HEK293 (cell line): ENCODE results near the gene WWOX.
A peak's percentile ranks its signal among the peaks of the same experiment; 100 is the strongest.

Experiments used
- ATF2 ChIP-seq: fragments of 450-650 bp; formaldehyde crosslinking; IDR thresholded peaks from 2 replicates; pipeline ENCODE4 v1.5.1; 2016; ENCODE audit warnings: missing biosample characterization, missing genetic modification characterization, low read depth
- HIC1 ChIP-seq: fragments of 450-650 bp; formaldehyde crosslinking; IDR thresholded peaks from 2 replicates; pipeline ENCODE4 v1.5.1; 2016; ENCODE audit warnings: missing biosample characterization, missing genetic modification characterization
- KLF16 ChIP-seq: fragments of 450-650 bp; formaldehyde crosslinking; IDR thresholded peaks from 2 replicates; pipeline ENCODE4 v1.5.1; 2017; ENCODE audit warnings: missing biosample characterization, missing genetic modification characterization
- KLF8 ChIP-seq: fragments of 450-650 bp; formaldehyde crosslinking; IDR thresholded peaks from 2 replicates; pipeline ENCODE4 v1.5.1; 2016; ENCODE audit warnings: missing biosample characterization, missing genetic modification characterization
- OVOL3 ChIP-seq: fragments of 450-650 bp; formaldehyde crosslinking; IDR thresholded peaks from 2 replicates; pipeline ENCODE4 v1.5.1; 2016; ENCODE audit warnings: missing biosample characterization, missing genetic modification characterization
- SP3 ChIP-seq: fragments of 450-650 bp; formaldehyde crosslinking; IDR thresholded peaks from 2 replicates; pipeline ENCODE4 v1.5.1; 2016; ENCODE audit warnings: missing biosample characterization, missing genetic modification characterization
- ZBTB17 ChIP-seq: fragments of 450-650 bp; formaldehyde crosslinking; IDR thresholded peaks from 2 replicates; pipeline ENCODE4 v1.5.1; 2016; ENCODE audit warnings: missing biosample characterization, missing genetic modification characterization
- ZBTB8A ChIP-seq: fragments of 450-650 bp; formaldehyde crosslinking; IDR thresholded peaks from 2 replicates; pipeline ENCODE4 v1.5.1; 2016; ENCODE audit warnings: missing biosample characterization, missing genetic modification characterization
- ZEB2 ChIP-seq: fragments of 450-650 bp; formaldehyde crosslinking; IDR thresholded peaks from 2 replicates; pipeline ENCODE4 v1.5.1; 2016; ENCODE audit warnings: missing biosample characterization, missing genetic modification characterization
- ZFP69B ChIP-seq: fragments of 450-650 bp; formaldehyde crosslinking; IDR thresholded peaks from 2 replicates; pipeline ENCODE4 v1.5.1; 2016; ENCODE audit warnings: missing biosample characterization, missing genetic modification characterization
- ZNF202 ChIP-seq: fragments of 450-650 bp; formaldehyde crosslinking; IDR thresholded peaks from 2 replicates; pipeline ENCODE4 v1.5.1; 2016; ENCODE audit warnings: missing biosample characterization, missing genetic modification characterization, borderline replicate concordance
- ZNF221 ChIP-seq: fragments of 450-650 bp; formaldehyde crosslinking; IDR thresholded peaks from 2 replicates; pipeline ENCODE4 v1.5.1; 2017; ENCODE audit warnings: missing biosample characterization, missing genetic modification characterization, borderline replicate concordance
- ZNF292 ChIP-seq: fragments of 450-650 bp; formaldehyde crosslinking; IDR thresholded peaks from 2 replicates; pipeline ENCODE4 v1.5.1; 2016; ENCODE audit warnings: low read depth, missing biosample characterization, missing genetic modification characterization, borderline replicate concordance
- ZNF335 ChIP-seq: fragments of 450-650 bp; formaldehyde crosslinking; conservative IDR thresholded peaks from 2 replicates; pipeline ENCODE4 v1.5.1; 2016; ENCODE audit warnings: missing biosample characterization, missing genetic modification characterization
- ZNF350 ChIP-seq: fragments of 450-650 bp; formaldehyde crosslinking; IDR thresholded peaks from 2 replicates; pipeline ENCODE4 v1.5.0; 2017; ENCODE audit warnings: missing biosample characterization, mild to moderate bottlenecking, missing genetic modification characterization
- ZNF416 ChIP-seq: fragments of 450-650 bp; formaldehyde crosslinking; IDR thresholded peaks from 2 replicates; pipeline ENCODE4 v1.5.1; 2016; ENCODE audit warnings: missing biosample characterization, missing genetic modification characterization
- ZNF423 ChIP-seq: fragments of 450-650 bp; formaldehyde crosslinking; IDR thresholded peaks from 2 replicates; pipeline ENCODE4 v1.5.1; 2016; ENCODE audit warnings: missing biosample characterization, missing genetic modification characterization
- ZNF518A ChIP-seq: fragments of 450-650 bp; formaldehyde crosslinking; conservative IDR thresholded peaks from 2 replicates; pipeline ENCODE4 v1.5.1; 2016; ENCODE audit warnings: low read depth, missing biosample characterization, missing genetic modification characterization
- ZNF549 ChIP-seq: fragments of 450-650 bp; IDR thresholded peaks from 2 replicates; pipeline ENCODE4 v1.5.1; 2018; ENCODE audit warnings: missing biosample characterization, missing genetic modification characterization, mild to moderate bottlenecking, inconsistent platforms, moderate library complexity
- ZNF626 ChIP-seq: fragments of 450-650 bp; sonication (Bioruptor Pico); formaldehyde crosslinking; IDR thresholded peaks from 2 replicates; pipeline ENCODE4 v1.5.1; 2018; ENCODE audit warnings: missing biosample characterization, missing genetic modification characterization, inconsistent platforms
- ZNF629 ChIP-seq: fragments of 450-650 bp; formaldehyde crosslinking; IDR thresholded peaks from 2 replicates; pipeline ENCODE4 v1.5.1; 2017; ENCODE audit warnings: missing biosample characterization, missing genetic modification characterization
- ZNF692 ChIP-seq: fragments of 450-650 bp; formaldehyde crosslinking; IDR thresholded peaks from 2 replicates; pipeline ENCODE4 v1.5.1; 2016; ENCODE audit warnings: missing biosample characterization, missing genetic modification characterization
- ZNF701 ChIP-seq: fragments of 450-650 bp; formaldehyde crosslinking; IDR thresholded peaks from 2 replicates; pipeline ENCODE4 v1.5.1; 2016; ENCODE audit warnings: missing biosample characterization, missing genetic modification characterization
- ZNF843 ChIP-seq: fragments of 450-650 bp; formaldehyde crosslinking; IDR thresholded peaks from 2 replicates; pipeline ENCODE4 v1.5.1; 2016; ENCODE audit warnings: missing biosample characterization, missing genetic modification characterization
- ZXDB ChIP-seq: fragments of 450-650 bp; formaldehyde crosslinking; IDR thresholded peaks from 2 replicates; pipeline ENCODE4 v1.5.1; 2016; ENCODE audit warnings: missing biosample characterization, missing genetic modification characterization
- TF ChIP-seq, protein P1 (sequence below): fragments of 450-650 bp; formaldehyde crosslinking; IDR thresholded peaks from 2 replicates; pipeline ENCODE4 v1.5.1; 2016; ENCODE audit warnings: missing biosample characterization, missing genetic modification characterization
- TF ChIP-seq, protein P2 (sequence below): fragments of 450-650 bp; formaldehyde crosslinking; IDR thresholded peaks from 2 replicates; pipeline ENCODE4 v1.5.1; 2017; ENCODE audit warnings: missing biosample characterization, missing genetic modification characterization

The WWOX gene

GRCh38 chr16:78289844-78290277 is 190.4 kb downstream of the WWOX start (continued):
- TF ChIP-seq ZNF518A (no peak), ZNF292 (tag by site-specific recombination) (no peak), SP3 (tag by site-specific recombination) (no peak), ZNF692 (peak; percentile 16; the same call in 1 of the 2 replicates), ZBTB8A (no peak), ZNF629 (tag by site-specific recombination) (peak; percentile 80), ZNF335 (tag by site-specific recombination) (peak; percentile 59; the same call in 1 of the 2 replicates), ZBTB17 (peak; percentile 32; the same call in 1 of the 2 replicates), ZXDB (peak; percentile 73), ZNF202 (no peak), ZNF416 (tag by site-specific recombination) (no peak), ZNF549 (tag by site-specific recombination) (peak; percentile 13; the same call in 1 of the 2 replicates), ATF2 (tag by site-specific recombination) (peak; percentile 96), ZEB2 (tag by site-specific recombination) (0 out of 2 replicates have a peak, but pooled peaks have one; percentile 62), OVOL3 (tag by site-specific recombination) (peak; percentile 51; the same call in 1 of the 2 replicates), ZNF221 (tag by site-specific recombination) (no peak), ZNF701 (tag by site-specific recombination) (no peak), KLF16 (tag by site-specific recombination) (peak; percentile 46; the same call in 1 of the 2 replicates), ZNF843 (tag by site-specific recombination) (peak; percentile 94), ZNF626 (tag by site-specific recombination) (no peak), ZNF350 (no peak), HIC1 (peak; percentile 61; the same call in 1 of the 2 replicates), ZFP69B (no peak), KLF8 (0 out of 2 replicates have a peak, but pooled peaks have one; percentile 35), ZNF423 (tag by site-specific recombination) (no peak)
- TF ChIP-seq, protein P1, sequence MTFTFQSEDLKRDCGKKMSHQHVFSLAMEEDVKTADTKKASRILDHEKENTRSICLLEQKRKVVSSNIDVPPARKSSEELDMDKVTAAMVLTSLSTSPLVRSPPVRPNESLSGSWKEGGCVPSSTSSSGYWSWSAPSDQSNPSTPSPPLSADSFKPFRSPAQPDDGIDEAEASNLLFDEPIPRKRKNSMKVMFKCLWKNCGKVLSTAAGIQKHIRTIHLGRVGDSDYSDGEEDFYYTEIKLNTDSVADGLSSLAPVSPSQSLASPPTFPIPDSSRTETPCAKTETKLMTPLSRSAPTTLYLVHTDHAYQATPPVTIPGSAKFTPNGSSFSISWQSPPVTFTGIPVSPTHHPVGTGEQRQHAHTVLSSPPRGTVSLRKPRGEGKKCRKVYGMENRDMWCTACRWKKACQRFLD (tag by site-specific recombination) = no peak
- TF ChIP-seq, protein P2, sequence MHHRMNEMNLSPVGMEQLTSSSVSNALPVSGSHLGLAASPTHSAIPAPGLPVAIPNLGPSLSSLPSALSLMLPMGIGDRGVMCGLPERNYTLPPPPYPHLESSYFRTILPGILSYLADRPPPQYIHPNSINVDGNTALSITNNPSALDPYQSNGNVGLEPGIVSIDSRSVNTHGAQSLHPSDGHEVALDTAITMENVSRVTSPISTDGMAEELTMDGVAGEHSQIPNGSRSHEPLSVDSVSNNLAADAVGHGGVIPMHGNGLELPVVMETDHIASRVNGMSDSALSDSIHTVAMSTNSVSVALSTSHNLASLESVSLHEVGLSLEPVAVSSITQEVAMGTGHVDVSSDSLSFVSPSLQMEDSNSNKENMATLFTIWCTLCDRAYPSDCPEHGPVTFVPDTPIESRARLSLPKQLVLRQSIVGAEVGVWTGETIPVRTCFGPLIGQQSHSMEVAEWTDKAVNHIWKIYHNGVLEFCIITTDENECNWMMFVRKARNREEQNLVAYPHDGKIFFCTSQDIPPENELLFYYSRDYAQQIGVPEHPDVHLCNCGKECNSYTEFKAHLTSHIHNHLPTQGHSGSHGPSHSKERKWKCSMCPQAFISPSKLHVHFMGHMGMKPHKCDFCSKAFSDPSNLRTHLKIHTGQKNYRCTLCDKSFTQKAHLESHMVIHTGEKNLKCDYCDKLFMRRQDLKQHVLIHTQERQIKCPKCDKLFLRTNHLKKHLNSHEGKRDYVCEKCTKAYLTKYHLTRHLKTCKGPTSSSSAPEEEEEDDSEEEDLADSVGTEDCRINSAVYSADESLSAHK (tag by site-specific recombination) = peak; percentile 77
